C4-2B (cell line): ENCODE data around the gene FRK.

Experiments
- H3K27ac ChIP-seq: fragments of 450-650 bp; 2 replicates; pipeline ENCODE4 v1.5.1; 2017
- ZFX ChIP-seq: fragments of 450-650 bp; IDR thresholded peaks from 2 replicates; pipeline ENCODE4 v1.6.1; 2017
- TF ChIP-seq, protein P1 (sequence below): fragments of 450-650 bp; conservative IDR thresholded peaks from 2 replicates; pipeline ENCODE4 v1.5.1; 2017; ENCODE audit warnings: mild to moderate bottlenecking

FRK gene

DNA sequence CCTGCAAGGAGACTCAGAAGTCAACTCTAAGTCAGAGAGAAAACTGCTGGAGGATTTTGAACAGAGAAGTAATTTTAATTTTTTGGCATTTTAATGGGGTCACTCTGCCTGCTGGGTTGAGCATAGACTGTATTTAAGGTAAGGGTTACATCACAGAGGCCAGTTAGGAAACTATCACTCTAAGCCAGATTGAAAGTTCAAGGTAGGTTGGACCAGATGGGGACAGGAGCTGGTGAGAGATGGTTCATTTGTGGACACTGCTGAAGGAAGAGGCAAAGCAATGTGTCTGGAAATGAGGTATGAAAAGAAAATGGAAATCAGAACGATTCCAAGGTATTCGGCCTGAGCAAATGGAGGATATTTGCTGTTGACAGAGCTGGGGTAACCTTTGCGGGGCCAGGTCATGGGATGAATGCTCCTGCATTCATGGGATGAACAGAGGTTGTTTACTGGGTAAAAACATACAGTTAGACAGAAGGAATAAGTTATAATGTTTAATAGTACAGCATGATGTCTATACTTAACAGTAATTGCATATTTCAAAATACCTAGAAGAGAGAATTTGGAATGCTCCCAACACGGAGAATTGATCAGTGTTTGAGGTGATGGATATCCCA, 26.9 kb downstream of the FRK start:
- TF ChIP-seq, protein P1, sequence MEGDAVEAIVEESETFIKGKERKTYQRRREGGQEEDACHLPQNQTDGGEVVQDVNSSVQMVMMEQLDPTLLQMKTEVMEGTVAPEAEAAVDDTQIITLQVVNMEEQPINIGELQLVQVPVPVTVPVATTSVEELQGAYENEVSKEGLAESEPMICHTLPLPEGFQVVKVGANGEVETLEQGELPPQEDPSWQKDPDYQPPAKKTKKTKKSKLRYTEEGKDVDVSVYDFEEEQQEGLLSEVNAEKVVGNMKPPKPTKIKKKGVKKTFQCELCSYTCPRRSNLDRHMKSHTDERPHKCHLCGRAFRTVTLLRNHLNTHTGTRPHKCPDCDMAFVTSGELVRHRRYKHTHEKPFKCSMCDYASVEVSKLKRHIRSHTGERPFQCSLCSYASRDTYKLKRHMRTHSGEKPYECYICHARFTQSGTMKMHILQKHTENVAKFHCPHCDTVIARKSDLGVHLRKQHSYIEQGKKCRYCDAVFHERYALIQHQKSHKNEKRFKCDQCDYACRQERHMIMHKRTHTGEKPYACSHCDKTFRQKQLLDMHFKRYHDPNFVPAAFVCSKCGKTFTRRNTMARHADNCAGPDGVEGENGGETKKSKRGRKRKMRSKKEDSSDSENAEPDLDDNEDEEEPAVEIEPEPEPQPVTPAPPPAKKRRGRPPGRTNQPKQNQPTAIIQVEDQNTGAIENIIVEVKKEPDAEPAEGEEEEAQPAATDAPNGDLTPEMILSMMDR, result no peak
- TF ChIP-seq ZFX, result no peak

DNA sequence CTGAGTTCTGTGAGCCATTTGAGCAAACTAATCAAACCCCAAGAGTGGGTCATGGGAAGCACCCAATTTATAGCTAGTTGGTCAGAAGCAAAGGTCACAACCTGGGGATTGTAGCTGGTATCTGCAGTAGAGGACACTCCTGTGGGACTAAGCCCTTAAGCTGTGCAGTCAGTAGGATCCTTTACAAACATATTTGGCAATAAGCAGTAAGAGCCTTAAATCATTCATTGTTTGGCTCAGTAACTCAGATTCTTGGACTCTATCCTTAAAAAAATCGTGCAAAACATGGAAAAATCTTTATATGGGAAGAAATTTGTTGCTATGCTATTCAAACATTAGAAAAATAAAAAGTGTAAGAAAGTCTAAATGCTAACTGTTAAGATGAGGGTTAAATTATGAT, 29.9 kb downstream of the FRK start:
- TF ChIP-seq, protein P1, result no peak
- TF ChIP-seq ZFX, result no peak
- no peak overlapping the region for H3K27ac ChIP-seq

More for the DNA sequence above, 26.9 kb downstream of the FRK start:
- no peak overlapping the region for H3K27ac ChIP-seq

DNA sequence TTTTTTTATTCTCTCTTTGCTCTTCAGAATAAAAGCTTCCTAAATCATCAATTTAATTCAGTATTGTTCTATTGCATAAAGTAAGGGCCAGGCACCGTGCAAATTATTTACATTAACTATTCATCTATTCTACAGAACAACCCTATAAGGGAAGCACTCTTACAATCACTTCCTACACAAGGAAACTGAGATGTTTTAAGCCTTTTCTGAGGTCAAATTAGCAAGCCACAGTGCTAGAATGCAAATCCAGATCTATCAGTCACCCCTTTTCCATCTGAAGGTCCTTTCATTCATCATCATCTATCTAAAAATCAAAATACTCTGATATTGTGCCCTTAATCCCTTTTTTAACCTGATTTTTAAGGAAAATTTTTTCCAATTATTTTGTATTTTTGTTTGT, 31.2 kb downstream of the FRK start:
- no peak overlapping the region for H3K27ac ChIP-seq
- TF ChIP-seq, protein P1, result no peak
- no peak for TF ChIP-seq ZFX

DNA sequence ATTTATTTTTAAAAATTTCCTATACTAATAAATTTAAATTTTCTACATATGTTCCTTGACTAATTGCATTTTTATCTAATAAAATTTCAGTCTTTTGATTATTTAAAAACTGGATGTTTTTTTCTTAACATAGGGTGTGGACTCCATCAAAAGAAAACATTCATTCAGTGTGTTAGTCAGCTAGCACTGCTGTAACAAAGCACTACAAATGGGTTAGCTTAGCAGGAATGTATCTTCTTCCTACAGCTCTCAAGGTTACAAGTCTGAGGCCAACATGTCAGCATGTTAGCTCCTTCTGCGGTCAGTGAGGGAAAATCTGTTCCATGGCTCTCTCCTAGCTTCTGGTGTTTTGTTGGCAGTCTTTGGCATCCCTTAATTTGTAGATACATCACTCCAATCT, 32.5 kb downstream of the FRK start:
- TF ChIP-seq ZFX, result no peak
- TF ChIP-seq, protein P1, result no peak
- no peak overlapping the region for H3K27ac ChIP-seq

DNA sequence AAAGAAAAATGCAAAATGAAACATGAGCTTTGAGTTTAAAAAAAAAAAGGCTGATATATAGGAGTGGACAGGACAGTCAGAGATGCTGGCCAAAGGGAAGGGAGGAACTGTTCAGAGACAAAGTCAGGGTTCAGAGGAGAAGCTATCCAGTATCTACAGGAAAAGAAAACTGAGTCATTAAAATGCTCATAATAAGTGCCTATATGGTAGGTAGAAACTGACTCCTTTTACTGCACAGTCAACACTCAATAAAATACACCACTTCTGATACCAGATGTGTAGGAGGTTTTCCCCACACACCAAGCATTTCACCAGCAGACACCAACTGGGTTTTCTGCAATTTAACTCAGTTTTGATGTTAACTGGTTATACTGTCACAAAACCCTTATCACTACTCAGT, 32.9 kb downstream of the FRK start:
- TF ChIP-seq, protein P1, result no peak
- no peak for TF ChIP-seq ZFX
- no peak overlapping the region for H3K27ac ChIP-seq

DNA sequence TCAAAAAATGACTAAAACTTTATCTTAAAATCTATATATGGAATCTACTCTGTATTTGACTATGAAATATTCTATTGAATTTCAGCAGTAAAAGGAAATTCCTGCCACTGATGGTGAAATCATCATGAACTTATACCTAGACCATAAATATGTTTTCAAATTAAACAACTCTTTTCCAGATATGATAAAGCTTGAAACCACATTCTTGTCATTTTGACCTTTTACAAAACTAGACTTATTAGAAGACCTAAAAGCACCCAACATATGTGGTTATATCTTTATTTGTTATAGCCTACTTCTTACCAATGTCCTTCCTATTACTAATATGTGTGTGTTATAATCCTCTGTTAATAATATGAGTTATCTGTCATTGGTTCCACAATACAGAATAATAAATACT, 35.3 kb downstream of the FRK start:
- no peak overlapping the region for H3K27ac ChIP-seq
- TF ChIP-seq, protein P1, result no peak
- TF ChIP-seq ZFX, result no peak

DNA sequence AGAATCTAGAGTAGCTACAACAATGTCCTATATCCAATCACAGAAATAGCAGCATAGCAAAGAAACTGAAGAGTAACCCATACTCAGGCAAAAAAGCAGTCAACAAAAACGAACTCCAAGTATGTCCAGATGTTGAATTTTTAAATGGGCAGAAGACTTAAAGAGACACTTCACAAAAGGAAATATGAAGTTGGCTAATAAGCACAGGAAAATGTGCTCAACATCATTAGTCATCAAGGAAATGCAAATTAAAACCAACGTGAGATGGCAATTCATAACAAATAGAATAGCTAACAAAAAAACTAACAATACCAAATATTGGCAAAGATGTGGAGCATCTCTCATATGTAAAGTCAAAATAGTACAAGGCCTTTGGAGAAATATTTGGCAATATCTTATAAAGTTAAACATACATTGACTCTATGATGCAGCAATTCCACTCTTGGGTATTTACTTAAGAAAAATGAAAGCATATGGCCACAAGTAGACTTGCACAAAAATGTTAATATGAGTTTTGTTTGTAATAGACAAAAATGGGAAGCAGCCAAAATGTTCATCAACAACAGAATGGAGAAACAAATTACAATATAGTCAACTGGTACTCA, 37.7 kb downstream of the FRK start:
- H3K27ac ChIP-seq, result no peak overlapping the region

More for the DNA sequence above, 37.7 kb downstream of the FRK start:
- TF ChIP-seq, protein P1, result no peak
- no peak for TF ChIP-seq ZFX
